ENCODE data around the gene FAM53B. TPM values are rescaled to one million over a fixed set of nuclear protein-coding genes. Genes with fewer than 3 reads are reported as not detected.
A peak's percentile ranks its signal among the peaks of the same experiment; 100 is the strongest.

Gene FAM53B
- total and polyA plus RNA-seq, 4 donors, result 5.1 to 20.6 (median 9.6) TPM

GRCh38 chr10:124601431-124602120 lies 142.6 kb downstream of the FAM53B start:
- H3K36me3 ChIP-seq (ENCODE audit: control insufficient read depth in 1 of 2, insufficient read depth in 2 of 2, low read length in 1 of 2), result no peaks in the 10 kb centered on the region
- no peaks in the 10 kb centered on the region for H3K9me3 ChIP-seq (ENCODE audit: control insufficient read depth, low read length)
- no peaks in the 10 kb centered on the region for H3K4me1 ChIP-seq (ENCODE audit: control insufficient read depth in 1 of 2, insufficient read depth in 2 of 2, low read length in 2 of 2)
- 85 to 91% methylated on average over 29 of the region's 29 CpGs for WGBS, 2 donors
- no peak for ATAC-seq (ENCODE audit: low FRiP score)
- peak in 1 of 2 donors; percentile 63 for DNase-seq
- H3K27me3 ChIP-seq (ENCODE audit: control insufficient read depth in 1 of 2, insufficient read depth in 2 of 2, low read length in 1 of 2), result no peaks in the 10 kb centered on the region
- H3K4me3 ChIP-seq (ENCODE audit: low read length in 2 of 2), result no peak overlapping the region
- intact Hi-C loops (cut with DNase I), result no loop called here
- H3K27ac ChIP-seq (ENCODE audit: low read depth in 1 of 2, low read length in 2 of 2), result no peak overlapping the region

- no peaks in the 10 kb centered on the region for H3K9me3 ChIP-seq (ENCODE audit: control insufficient read depth, low read length)
- H3K4me1 ChIP-seq (ENCODE audit: control insufficient read depth in 1 of 2, insufficient read depth in 2 of 2, low read length in 2 of 2), result no peaks in the 10 kb centered on the region
- WGBS, 2 donors, result 91 to 98% methylated on average over 12 of the region's 12 CpGs
- H3K27me3 ChIP-seq (ENCODE audit: control insufficient read depth in 1 of 2, insufficient read depth in 2 of 2, low read length in 1 of 2), result no peaks in the 10 kb centered on the region
- intact Hi-C loops (cut with DNase I), result no loop called here
- H3K36me3 ChIP-seq (ENCODE audit: control insufficient read depth in 1 of 2, insufficient read depth in 2 of 2, low read length in 1 of 2), result no peaks in the 10 kb centered on the region
- no peak for ATAC-seq (ENCODE audit: low FRiP score)
- no peak overlapping the region for H3K4me3 ChIP-seq (ENCODE audit: low read length in 2 of 2)
- no peak overlapping the region for H3K27ac ChIP-seq (ENCODE audit: low read depth in 1 of 2, low read length in 2 of 2)
- peak in 1 of 2 donors; percentile 2 for DNase-seq
Measured at GRCh38 chr10:124601016-124601415, 143.2 kb downstream of the FAM53B start.

DNA sequence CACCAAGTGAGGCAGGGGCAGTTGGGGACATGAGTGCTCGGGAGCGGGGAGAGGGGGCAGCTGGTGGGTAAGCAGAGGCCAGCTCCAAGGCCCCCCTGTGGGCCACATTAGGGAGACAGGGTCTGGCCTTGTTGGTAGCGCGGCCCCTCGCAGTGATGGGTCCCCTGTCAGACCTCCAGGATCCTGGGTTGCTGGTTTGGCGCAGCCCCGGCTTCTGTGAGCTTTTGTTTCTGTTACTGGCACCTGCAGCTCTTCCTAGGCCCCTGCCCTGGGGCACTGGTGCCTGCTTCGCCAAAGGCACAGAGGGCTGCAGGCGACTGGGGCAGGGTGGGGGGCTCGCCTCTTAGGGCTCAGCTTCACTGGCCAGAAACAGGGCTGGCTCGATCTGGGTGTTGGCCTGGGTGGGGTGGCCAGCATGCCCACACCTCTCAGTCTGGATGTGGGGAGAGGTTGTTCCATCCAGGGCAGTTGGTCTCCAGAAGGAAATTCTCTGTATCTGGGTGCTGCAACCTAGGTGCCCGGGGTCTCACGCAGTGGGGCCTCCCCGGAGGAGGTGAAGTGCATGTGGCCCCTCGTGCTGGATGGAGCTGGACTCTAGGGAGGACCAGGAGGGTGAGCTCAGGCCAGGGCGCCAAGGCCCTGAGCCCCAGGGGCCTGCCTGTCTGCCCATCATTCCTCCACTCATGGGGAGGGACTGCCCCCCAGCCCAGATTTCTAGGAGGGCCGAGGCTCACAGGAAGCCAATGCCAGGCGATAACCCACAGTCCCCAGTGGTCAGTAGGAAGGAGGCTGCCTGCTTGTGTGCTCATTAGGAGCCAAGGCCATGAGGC lies 143.9 kb downstream of the FAM53B start:
- Histone ChIP-seq H3K4me3 (ENCODE audit: low read length in 2 of 2) (no peak overlapping the region), H3K27me3 (ENCODE audit: control insufficient read depth in 1 of 2, insufficient read depth in 2 of 2, low read length in 1 of 2) (no peaks in the 10 kb centered on the region), H3K9me3 (ENCODE audit: control insufficient read depth, low read length) (no peaks in the 10 kb centered on the region), H3K4me1 (ENCODE audit: control insufficient read depth in 1 of 2, insufficient read depth in 2 of 2, low read length in 2 of 2) (no peaks in the 10 kb centered on the region), H3K27ac (ENCODE audit: low read depth in 1 of 2, low read length in 2 of 2) (no peak overlapping the region), H3K36me3 (ENCODE audit: control insufficient read depth in 1 of 2, insufficient read depth in 2 of 2, low read length in 1 of 2) (no peaks in the 10 kb centered on the region)
- DNase-seq (peak in 1 of 2 donors; percentile 70), ATAC-seq (ENCODE audit: low FRiP score) (no peak)
- 88 to 90% methylated on average over 18 of the region's 18 CpGs for WGBS, 2 donors
- intact Hi-C loops (cut with DNase I), result no loop called here

DNA sequence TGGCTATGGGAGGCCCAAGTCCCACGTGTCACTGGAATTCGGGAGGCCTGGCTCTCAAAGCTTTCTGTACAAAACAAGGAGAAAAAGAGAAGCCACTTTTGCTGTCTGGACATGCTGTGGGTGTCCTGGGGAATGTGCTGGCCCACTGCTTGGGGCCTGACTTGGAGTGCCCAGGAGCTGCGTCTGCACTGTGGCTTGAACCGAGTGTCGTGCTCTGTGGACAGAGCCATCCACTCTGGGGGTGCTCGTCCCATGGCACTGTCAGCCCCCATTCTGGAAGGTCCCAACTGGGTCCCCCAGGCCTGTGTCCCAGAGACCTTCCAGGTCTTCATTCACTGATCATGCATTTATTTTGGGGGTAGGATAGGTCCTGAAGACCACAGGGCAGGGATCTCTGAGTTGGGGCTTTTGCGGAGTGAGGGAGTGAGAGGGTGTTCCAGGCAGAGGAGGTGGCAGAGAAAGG lies 144.6 kb downstream of the FAM53B start:
- H3K9me3 ChIP-seq (ENCODE audit: control insufficient read depth, low read length), result no peaks in the 10 kb centered on the region
- no peaks in the 10 kb centered on the region for H3K27me3 ChIP-seq (ENCODE audit: control insufficient read depth in 1 of 2, insufficient read depth in 2 of 2, low read length in 1 of 2)
- H3K4me3 ChIP-seq (ENCODE audit: low read length in 2 of 2), result no peak overlapping the region
- intact Hi-C loops (cut with DNase I), result no loop called here
- no peaks in the 10 kb centered on the region for H3K36me3 ChIP-seq (ENCODE audit: control insufficient read depth in 1 of 2, insufficient read depth in 2 of 2, low read length in 1 of 2)
- H3K27ac ChIP-seq (ENCODE audit: low read depth in 1 of 2, low read length in 2 of 2), result no peak overlapping the region
- H3K4me1 ChIP-seq (ENCODE audit: control insufficient read depth in 1 of 2, insufficient read depth in 2 of 2, low read length in 2 of 2), result no peaks in the 10 kb centered on the region
- WGBS, 2 donors, result 91 to 94% methylated on average over 7 of the region's 7 CpGs
- DNase-seq, result peak in 1 of 2 donors; percentile 44
- ATAC-seq (ENCODE audit: low FRiP score), result no peak

DNA sequence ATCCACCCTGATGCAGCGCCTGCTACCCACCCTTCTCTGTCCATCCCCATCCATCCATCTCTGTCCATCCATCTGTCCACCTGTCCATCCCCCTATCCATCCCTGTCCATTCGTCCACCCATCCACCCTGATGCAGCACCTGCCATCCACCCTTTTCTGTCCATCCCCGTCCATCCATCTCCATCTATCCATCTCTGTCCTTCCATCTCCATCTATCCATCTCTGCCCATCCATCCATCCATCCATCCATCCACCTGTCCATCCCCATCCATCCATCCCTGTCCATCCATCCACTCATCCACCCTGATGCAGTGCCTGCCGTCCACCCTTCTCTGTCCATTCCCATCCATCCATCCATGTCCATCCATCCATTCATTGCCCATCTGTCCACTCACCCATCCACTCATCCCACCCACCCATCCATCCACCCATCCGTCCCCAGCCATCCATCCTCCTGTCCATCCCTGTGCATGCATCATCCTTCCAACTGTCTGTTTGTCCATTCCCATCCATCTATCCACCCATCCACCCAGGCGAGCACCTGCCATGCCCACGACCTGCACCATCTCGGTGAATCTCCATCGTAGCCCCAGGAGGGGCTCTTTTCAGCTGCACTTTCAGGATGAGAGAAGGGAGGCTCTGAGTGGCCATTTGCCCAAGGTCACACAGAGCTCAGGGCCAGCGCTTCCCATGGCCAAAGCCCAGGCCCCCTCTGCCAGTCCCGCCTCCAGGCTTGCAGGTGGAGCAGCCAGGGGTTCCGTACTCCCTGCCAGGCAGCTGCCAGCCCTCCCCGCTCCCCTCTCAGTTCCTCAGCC lies 145.2 kb downstream of the FAM53B start:
- no peak overlapping the region for H3K27ac ChIP-seq (ENCODE audit: low read depth in 1 of 2, low read length in 2 of 2)
- H3K4me1 ChIP-seq (ENCODE audit: control insufficient read depth in 1 of 2, insufficient read depth in 2 of 2, low read length in 2 of 2), result no peaks in the 10 kb centered on the region
- H3K4me3 ChIP-seq (ENCODE audit: low read length in 2 of 2), result no peak overlapping the region
- ATAC-seq (ENCODE audit: low FRiP score) (no peak), DNase-seq (peak in 1 of 2 donors; percentile 43)
- no peaks in the 10 kb centered on the region for H3K9me3 ChIP-seq (ENCODE audit: control insufficient read depth, low read length)
- no peaks in the 10 kb centered on the region for H3K36me3 ChIP-seq (ENCODE audit: control insufficient read depth in 1 of 2, insufficient read depth in 2 of 2, low read length in 1 of 2)
- 97 to 98% methylated on average over 13 of the region's 13 CpGs for WGBS, 2 donors
- intact Hi-C loops (cut with DNase I), result no loop called here
- H3K27me3 ChIP-seq (ENCODE audit: control insufficient read depth in 1 of 2, insufficient read depth in 2 of 2, low read length in 1 of 2), result no peaks in the 10 kb centered on the region

GRCh38 chr10:124598196-124598595 lies 146.0 kb downstream of the FAM53B start:
- Histone ChIP-seq H3K4me3 (ENCODE audit: low read length in 2 of 2) (no peak overlapping the region), H3K36me3 (ENCODE audit: control insufficient read depth in 1 of 2, insufficient read depth in 2 of 2, low read length in 1 of 2) (no peaks in the 10 kb centered on the region), H3K4me1 (ENCODE audit: control insufficient read depth in 1 of 2, insufficient read depth in 2 of 2, low read length in 2 of 2) (no peaks in the 10 kb centered on the region), H3K27me3 (ENCODE audit: control insufficient read depth in 1 of 2, insufficient read depth in 2 of 2, low read length in 1 of 2) (no peaks in the 10 kb centered on the region), H3K27ac (ENCODE audit: low read depth in 1 of 2, low read length in 2 of 2) (no peak overlapping the region), H3K9me3 (ENCODE audit: control insufficient read depth, low read length) (no peaks in the 10 kb centered on the region)
- DNase-seq, result no peak
- no peak for ATAC-seq (ENCODE audit: low FRiP score)
- intact Hi-C loops (cut with DNase I), result no loop called here
- WGBS, 2 donors, result 84 to 96% methylated on average over 6 of the region's 6 CpGs

DNA sequence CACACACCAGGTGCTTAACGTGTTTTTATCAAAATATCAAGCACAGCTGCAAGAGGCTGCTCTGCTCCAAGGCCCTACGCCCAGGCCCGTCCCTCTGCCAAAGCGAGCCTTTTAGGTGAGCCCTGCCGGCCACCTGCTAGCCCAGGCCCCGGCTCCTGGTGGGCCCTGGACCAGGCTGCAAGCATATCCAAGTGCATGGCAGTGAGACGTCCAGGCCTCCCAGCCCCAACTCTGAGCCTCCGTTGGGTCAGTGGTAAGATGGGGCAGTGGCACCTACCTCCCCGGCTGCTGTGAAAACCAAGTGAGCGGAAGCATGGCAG lies 146.4 kb downstream of the FAM53B start:
- no peaks in the 10 kb centered on the region for H3K4me1 ChIP-seq (ENCODE audit: control insufficient read depth in 1 of 2, insufficient read depth in 2 of 2, low read length in 2 of 2)
- peak in 1 of 2 donors; percentile 66 for DNase-seq
- no peak for ATAC-seq (ENCODE audit: low FRiP score)
- no peaks in the 10 kb centered on the region for H3K36me3 ChIP-seq (ENCODE audit: control insufficient read depth in 1 of 2, insufficient read depth in 2 of 2, low read length in 1 of 2)
- no peaks in the 10 kb centered on the region for H3K27me3 ChIP-seq (ENCODE audit: control insufficient read depth in 1 of 2, insufficient read depth in 2 of 2, low read length in 1 of 2)
- no peak overlapping the region for H3K27ac ChIP-seq (ENCODE audit: low read depth in 1 of 2, low read length in 2 of 2)
- no peaks in the 10 kb centered on the region for H3K9me3 ChIP-seq (ENCODE audit: control insufficient read depth, low read length)
- 93 to 94% methylated on average over 10 of the region's 10 CpGs for WGBS, 2 donors
- no peak overlapping the region for H3K4me3 ChIP-seq (ENCODE audit: low read length in 2 of 2)
- intact Hi-C loops (cut with DNase I), result no loop called here

DNA sequence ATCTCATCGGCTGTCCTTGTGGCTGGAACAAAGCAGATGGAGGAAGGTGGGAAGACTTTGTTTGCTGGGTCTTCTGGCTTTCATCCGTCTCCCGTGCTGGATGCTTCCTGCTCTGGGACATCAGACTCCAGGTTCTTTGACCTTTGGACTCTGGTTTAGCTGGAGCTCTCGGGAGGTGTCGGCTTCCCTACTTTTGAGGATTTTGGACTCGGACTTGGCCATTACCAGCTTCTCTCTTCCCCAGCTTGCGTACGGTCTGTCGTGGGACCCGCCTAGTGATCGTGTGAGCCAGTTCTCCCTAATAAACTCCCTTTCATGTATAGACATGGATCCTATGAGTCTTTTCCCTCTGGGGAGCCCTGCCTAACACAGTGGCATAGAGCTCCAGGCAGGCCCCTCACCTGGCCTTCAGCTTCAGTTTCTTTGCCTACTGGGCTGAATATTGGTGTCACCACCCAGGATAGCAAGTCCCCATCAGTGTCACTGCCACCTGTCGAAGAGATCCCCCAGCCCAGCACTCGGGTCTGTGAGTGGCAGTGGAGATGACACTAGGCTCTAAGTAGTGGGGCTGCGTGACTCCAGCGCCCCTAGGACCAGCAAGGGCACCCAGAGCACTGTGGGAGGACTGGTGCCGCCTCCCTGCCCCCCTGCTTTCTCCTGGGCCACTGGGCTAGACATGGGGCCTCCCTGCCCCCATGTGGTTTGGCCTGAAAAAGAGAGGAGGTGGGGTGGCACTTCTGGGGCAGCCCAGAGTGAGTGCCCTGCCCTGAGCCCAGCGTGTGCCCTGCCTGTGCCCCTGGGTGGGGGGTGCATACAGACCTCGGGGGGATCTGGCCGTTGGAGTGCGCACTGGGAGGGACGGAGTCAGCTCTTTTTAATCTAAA lies 147.0 kb downstream of the FAM53B start:
- Histone ChIP-seq H3K27ac (ENCODE audit: low read depth in 1 of 2, low read length in 2 of 2) (no peak overlapping the region), H3K9me3 (ENCODE audit: control insufficient read depth, low read length) (no peaks in the 10 kb centered on the region), H3K4me1 (ENCODE audit: control insufficient read depth in 1 of 2, insufficient read depth in 2 of 2, low read length in 2 of 2) (no peaks in the 10 kb centered on the region), H3K4me3 (ENCODE audit: low read length in 2 of 2) (no peak overlapping the region), H3K27me3 (ENCODE audit: control insufficient read depth in 1 of 2, insufficient read depth in 2 of 2, low read length in 1 of 2) (no peaks in the 10 kb centered on the region), H3K36me3 (ENCODE audit: control insufficient read depth in 1 of 2, insufficient read depth in 2 of 2, low read length in 1 of 2) (no peaks in the 10 kb centered on the region)
- DNase-seq (peak in 1 of 2 donors; percentile 63), ATAC-seq (ENCODE audit: low FRiP score) (no peak)
- intact Hi-C loops (cut with DNase I), result no loop called here
- 89 to 93% methylated on average over 21 of the region's 21 CpGs for WGBS, 2 donors

All from aorta (tissue), 5 donors.